GM08714 (cell line): Measurements from ENCODE around the gene SPAG7.
A peak's percentile ranks its signal among the peaks of the same experiment; 100 is the strongest.

ENCODE experiments used
- H3K4me3 ChIP-seq: fragments of 200-500 bp; sonication (Bioruptor generic); 2 replicates; pipeline ENCODE4 v1.5.1; 2014; ENCODE audit warnings: mild to moderate bottlenecking, low read length, inconsistent platforms
- ZNF274 ChIP-seq: IDR thresholded peaks from 2 replicates; pipeline ENCODE4 v1.6.1; 2012; ENCODE audit warnings: mild to moderate bottlenecking, low read depth, low read length

Gene SPAG7

GRCh38 chr17:4967539-4968485 is at the start of gene SPAG7:
TSS of gene SPAG7 (minus strand) at chr17:4967817. CDS start at chr17:4967804, 13 bp downstream.
- H3K4me3 ChIP-seq = peak within 1 kb of the TSS; percentile 77
- TF ChIP-seq ZNF274 = no peak

- H3K4me3 ChIP-seq = no peak overlapping the region
- TF ChIP-seq ZNF274 = no peak
Observed at GRCh38 chr17:5014357-5014756, 46.7 kb upstream of the SPAG7 start.

- H3K4me3 ChIP-seq = no peak overlapping the region
- TF ChIP-seq ZNF274 = no peak
Observed at GRCh38 chr17:5011928-5012327, 44.3 kb upstream of the SPAG7 start.

- TF ChIP-seq ZNF274 = no peak
- H3K4me3 ChIP-seq = no peak overlapping the region
Observed at GRCh38 chr17:5003214-5003867, 35.7 kb upstream of the SPAG7 start.

GRCh38 chr17:5002121-5002788 is 34.6 kb upstream of the SPAG7 start:
- no peak for TF ChIP-seq ZNF274
- no peak overlapping the region for H3K4me3 ChIP-seq

- no peak overlapping the region for H3K4me3 ChIP-seq
- TF ChIP-seq ZNF274 = no peak
Observed at GRCh38 chr17:5000237-5000639, 32.6 kb upstream of the SPAG7 start.

- peak overlapping the region; percentile 85; the same call in 1 of the 2 replicates for H3K4me3 ChIP-seq
- no peak for TF ChIP-seq ZNF274
Observed at GRCh38 chr17:4999430-5000093, 31.9 kb upstream of the SPAG7 start.

- peak overlapping the region; percentile 85 for H3K4me3 ChIP-seq
- no peak for TF ChIP-seq ZNF274
Observed at GRCh38 chr17:4998732-4999429, 31.3 kb upstream of the SPAG7 start.

- no peak for TF ChIP-seq ZNF274
- H3K4me3 ChIP-seq = peak overlapping the region; percentile 85
Observed at GRCh38 chr17:4998027-4998731, 30.6 kb upstream of the SPAG7 start.

- peak within 1 kb of the TSS; percentile 85 for H3K4me3 ChIP-seq
- TF ChIP-seq ZNF274 = no peak
Observed at GRCh38 chr17:4997302-4998026, 29.8 kb upstream of the SPAG7 start, which contains the start of the genes INCA1 and KIF1C. TSS of gene INCA1 (minus strand) at chr17:4997522. CDS start at chr17:4994437, 3,085 bp downstream. TSS of gene KIF1C (plus strand) at chr17:4997950. CDS start at chr17:5000247, 2,297 bp downstream.

- TF ChIP-seq ZNF274 = no peak
Observed at GRCh38 chr17:4994081-4994595, 26.5 kb upstream of the SPAG7 start.

More at GRCh38 chr17:4994081-4994595, 26.5 kb upstream of the SPAG7 start:
- H3K4me3 ChIP-seq = no peak overlapping the region
